PC-9 (cell line): Measurements from ENCODE around the gene DAB1.

Experiments used
- EZH2 ChIP-seq: fragments of 200-600 bp; sonication (generic); IDR thresholded peaks from 2 replicates; pipeline ENCODE4 v1.8.0; 2017; ENCODE audit warnings: antibody characterized with exemption, low read depth
- TF ChIP-seq, protein P1 (sequence below): fragments of 200-600 bp; sonication (generic); conservative IDR thresholded peaks from 2 replicates; pipeline ENCODE4 v1.6.1; 2017; ENCODE audit warnings: mixed run types, antibody characterized with exemption, mild to moderate bottlenecking, moderate library complexity

DNA sequence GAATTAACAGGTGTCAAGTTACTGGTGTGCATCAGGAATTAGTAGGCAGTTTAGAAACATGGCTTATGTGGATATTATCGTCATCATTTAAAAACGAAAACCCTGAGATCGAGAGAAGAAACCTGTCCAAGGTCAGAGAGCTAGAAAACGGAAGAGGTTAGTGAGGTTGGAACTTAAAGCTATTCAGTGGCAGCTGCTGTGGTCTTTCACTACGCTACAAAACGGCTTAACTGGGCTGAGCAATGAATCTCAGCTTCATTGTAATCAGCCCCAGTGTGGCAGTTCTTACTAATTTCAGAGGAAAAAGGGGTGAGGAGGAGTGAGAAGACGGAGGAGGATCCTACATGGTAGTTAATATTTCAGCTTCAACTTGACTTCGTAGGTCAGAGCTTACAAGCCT lies 77.9 kb downstream of the DAB1 start:
- TF ChIP-seq, protein P1, sequence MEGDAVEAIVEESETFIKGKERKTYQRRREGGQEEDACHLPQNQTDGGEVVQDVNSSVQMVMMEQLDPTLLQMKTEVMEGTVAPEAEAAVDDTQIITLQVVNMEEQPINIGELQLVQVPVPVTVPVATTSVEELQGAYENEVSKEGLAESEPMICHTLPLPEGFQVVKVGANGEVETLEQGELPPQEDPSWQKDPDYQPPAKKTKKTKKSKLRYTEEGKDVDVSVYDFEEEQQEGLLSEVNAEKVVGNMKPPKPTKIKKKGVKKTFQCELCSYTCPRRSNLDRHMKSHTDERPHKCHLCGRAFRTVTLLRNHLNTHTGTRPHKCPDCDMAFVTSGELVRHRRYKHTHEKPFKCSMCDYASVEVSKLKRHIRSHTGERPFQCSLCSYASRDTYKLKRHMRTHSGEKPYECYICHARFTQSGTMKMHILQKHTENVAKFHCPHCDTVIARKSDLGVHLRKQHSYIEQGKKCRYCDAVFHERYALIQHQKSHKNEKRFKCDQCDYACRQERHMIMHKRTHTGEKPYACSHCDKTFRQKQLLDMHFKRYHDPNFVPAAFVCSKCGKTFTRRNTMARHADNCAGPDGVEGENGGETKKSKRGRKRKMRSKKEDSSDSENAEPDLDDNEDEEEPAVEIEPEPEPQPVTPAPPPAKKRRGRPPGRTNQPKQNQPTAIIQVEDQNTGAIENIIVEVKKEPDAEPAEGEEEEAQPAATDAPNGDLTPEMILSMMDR, result no peak
- no peak for TF ChIP-seq EZH2
